Cardiac septum (tissue), 1 donor: ENCODE measurements around the gene MSH3. TPM values are rescaled to one million over a fixed set of nuclear protein-coding genes. Genes with fewer than 3 reads are reported as not detected.

ENCODE experiments used
- DNase-seq: peaks from one replicate; pipeline ENCODE4 v3.0.0-alpha.2; 2020; ENCODE audit warnings: low spot score
- intact Hi-C: fragments of 100-400 bp; cut with DNase I; formaldehyde crosslinking; loops from one replicate; pipeline ENCODE4 v1.14.0; 2022
- long read RNA-seq: library from polyadenylated mRNA; unstranded; transcript quantifications from one replicate; pipeline ENCODE4 v2.0.0, GENCODE V29; 2021
- total RNA-seq: library from RNA; stranded (reverse); fragmentation: NEBNext Ultra II Directional; extraction: Animal tissue kit (Norgen Biotek cat#: 25700); gene quantifications from one replicate; pipeline ENCODE4 v1.2.1, GENCODE V29; 2021
- donor health status: DM: no; HTN: no; CAD: no.

MSH3 gene
- 9.4 TPM for total RNA-seq
- long read RNA-seq, full-length matches to known transcripts: 3 of 12 reads
- long read RNA-seq, partial matches to known transcripts: 6 of 12 reads
- long read RNA-seq, other reads (novel, unspliced or antisense): 3 of 12 reads

- peak; percentile 93 for DNase-seq
- intact Hi-C loops: loop anchor here (5.0 kb wide), 1 partner anchor 167 kb away; the partner anchor contains the start of gene FAM151B
These were observed at the start of gene MSH3, which contains the start of gene DHFR for GRCh38 chr5:80654391-80655230. TSS of gene MSH3 (plus strand) at chr5:80654652. CDS start at chr5:80654728, 76 bp downstream. TSS of gene DHFR (minus strand) at chr5:80654983. CDS start at chr5:80654489, 494 bp downstream.

- no peak for DNase-seq
- intact Hi-C loops: no loop called here
These were observed 47.1 kb upstream of the MSH3 start for GRCh38 chr5:80607343-80607742.

- intact Hi-C loops: no loop called here
- DNase-seq: no peak
These were observed 46.6 kb upstream of the MSH3 start for GRCh38 chr5:80607832-80608231.

- DNase-seq: no peak
- intact Hi-C loops: no loop called here
These were observed 45.7 kb upstream of the MSH3 start for GRCh38 chr5:80608731-80609130.

- no peak for DNase-seq
- intact Hi-C loops: no loop called here
These were observed 44.8 kb upstream of the MSH3 start for GRCh38 chr5:80609692-80610091.

GRCh38 chr5:80615266-80615914 is 39.1 kb upstream of the MSH3 start:
- DNase-seq: no peak
- intact Hi-C loops: no loop called here

- DNase-seq: no peak
These were observed 36.0 kb upstream of the MSH3 start for GRCh38 chr5:80618438-80618837.

GRCh38 chr5:80619086-80619485 is 35.4 kb upstream of the MSH3 start:
- intact Hi-C loops: no loop called here
- DNase-seq: no peak

More at GRCh38 chr5:80618438-80618837, 36.0 kb upstream of the MSH3 start:
- intact Hi-C loops: no loop called here

- DNase-seq: no peak
- intact Hi-C loops: no loop called here
These were observed 34.2 kb upstream of the MSH3 start for GRCh38 chr5:80620211-80620610.

- no peak for DNase-seq
- intact Hi-C loops: no loop called here
These were observed 31.7 kb upstream of the MSH3 start for GRCh38 chr5:80622756-80623155.

GRCh38 chr5:80623999-80624398 is 30.5 kb upstream of the MSH3 start:
- intact Hi-C loops: no loop called here
- no peak for DNase-seq

- intact Hi-C loops: no loop called here
- DNase-seq: no peak
These were observed 29.2 kb upstream of the MSH3 start for GRCh38 chr5:80625230-80625629.

- DNase-seq: no peak
- intact Hi-C loops: no loop called here
These were observed 25.2 kb upstream of the MSH3 start for GRCh38 chr5:80629281-80629680.

- intact Hi-C loops: no loop called here
- DNase-seq: no peak
These were observed 22.9 kb upstream of the MSH3 start for GRCh38 chr5:80631278-80632259.

- DNase-seq: no peak
- intact Hi-C loops: no loop called here
These were observed 21.8 kb upstream of the MSH3 start for GRCh38 chr5:80632700-80633099.

GRCh38 chr5:80634193-80634592 is 20.3 kb upstream of the MSH3 start:
- intact Hi-C loops: no loop called here
- no peak for DNase-seq

GRCh38 chr5:80641353-80641752 is 13.1 kb upstream of the MSH3 start:
- DNase-seq: no peak
- intact Hi-C loops: no loop called here

GRCh38 chr5:80644900-80645299 is 9.6 kb upstream of the MSH3 start:
- no peak for DNase-seq
- intact Hi-C loops: no loop called here

- intact Hi-C loops: no loop called here
- no peak for DNase-seq
These were observed 7.5 kb upstream of the MSH3 start for GRCh38 chr5:80646926-80647325.
